Hepatocyte (in vitro differentiated cells): Measurements from ENCODE around the gene DOC2B. TPM values are rescaled to one million over a fixed set of nuclear protein-coding genes. Genes with fewer than 3 reads are reported as not detected.
"Not testable (repeated sequence)": the region's sequence is repeated elsewhere in the genome, so short reads cannot be mapped to it uniquely, and the experiment has no call there.

Experiments
- DNase-seq: peaks from one replicate; pipeline ENCODE4 v3.0.0-alpha.2; 2016; ENCODE audit warnings: low spot score
- H2AFZ ChIP-seq: fragments of 200-600 bp; sonication (generic); 2 replicates; pipeline ENCODE4 v1.6.0; 2016; ENCODE audit warnings: antibody characterized with exemption, mild to moderate bottlenecking
- H3K27ac ChIP-seq: fragments of 200-600 bp; sonication (generic); 2 replicates; pipeline ENCODE4 v1.5.1; 2016; ENCODE audit warnings: mild to moderate bottlenecking
- H3K27me3 ChIP-seq: fragments of 200-600 bp; sonication (generic); 2 replicates; pipeline ENCODE4 v1.6.1; 2016
- H3K36me3 ChIP-seq: fragments of 200-600 bp; sonication (generic); replicated peaks from 2 replicates; pipeline ENCODE4 v1.5.1; 2016; ENCODE audit warnings: low read depth; ENCODE audit not compliant: insufficient read depth
- H3K4me1 ChIP-seq: fragments of 200-600 bp; sonication (generic); 2 replicates; pipeline ENCODE4 v1.5.1; 2016; ENCODE audit warnings: mild to moderate bottlenecking, moderate library complexity; ENCODE audit not compliant: insufficient read depth
- H3K4me2 ChIP-seq: fragments of 200-600 bp; sonication (generic); 2 replicates; pipeline ENCODE4 v1.6.0; 2016
- H3K4me3 ChIP-seq: fragments of 200-600 bp; sonication (generic); 2 replicates; pipeline ENCODE4 v1.5.1; 2016; ENCODE audit warnings: mild to moderate bottlenecking
- H3K79me2 ChIP-seq: fragments of 200-600 bp; sonication (generic); 2 replicates; pipeline ENCODE4 v1.6.0; 2017; ENCODE audit warnings: mild to moderate bottlenecking
- H3K9me2 ChIP-seq: fragments of 200-600 bp; sonication (generic); replicated peaks from 2 replicates; pipeline ENCODE4 v1.6.0; 2017; ENCODE audit warnings: mild to moderate bottlenecking; ENCODE audit not compliant: insufficient read depth
- H3K9me3 ChIP-seq: fragments of 200-600 bp; sonication (generic); 2 replicates; pipeline ENCODE4 v1.5.1; 2016; ENCODE audit warnings: low read depth, mild to moderate bottlenecking
- H4K20me1 ChIP-seq: fragments of 200-600 bp; sonication (generic); 2 replicates; pipeline ENCODE4 v1.6.0; 2016; ENCODE audit warnings: mild to moderate bottlenecking; ENCODE audit not compliant: insufficient read depth, poor library complexity, severe bottlenecking
- CTCF ChIP-seq: fragments of 200-600 bp; sonication (generic); IDR thresholded peaks from 2 replicates; pipeline ENCODE4 v1.5.1; 2016; ENCODE audit warnings: antibody characterized with exemption, mild to moderate bottlenecking; ENCODE audit not compliant: poor library complexity
- WGBS: methylation state at CpG from one replicate; pipeline ENCODE4 v1.1.6; 2016; ENCODE audit warnings: low lambda C conversion rate; ENCODE audit errors: missing lambda C conversion rate; 5-methylcytosine and 5-hydroxymethylcytosine counted together
- polyA plus RNA-seq: library from polyadenylated mRNA; unstranded; fragments of >200 nt; fragmentation: Nextera tagmentation; extraction: Ambion mirVana; gene quantifications from 2 replicates; pipeline ENCODE4 v1.2.1, GENCODE V29; 2016
- total RNA-seq: library from RNA; depleted of rRNA; stranded (reverse); fragments of >200 nt; gene quantifications from 2 replicates; pipeline ENCODE4 v1.2.3, GENCODE V29; 2014

The DOC2B gene
- total and polyA plus RNA-seq, 2 experiments from 2014 or later: 0.59 to 1.6 TPM

GRCh38 chr17:136531-136930 is 44.9 kb downstream of the DOC2B start:
- H3K79me2 ChIP-seq, H3K4me3 ChIP-seq, H3K4me1 ChIP-seq, H3K27ac ChIP-seq, H2AFZ ChIP-seq, H3K36me3 ChIP-seq, H3K9me3 ChIP-seq, H3K9me2 ChIP-seq, H3K27me3 ChIP-seq, H3K4me2 ChIP-seq, H4K20me1 ChIP-seq, DNase-seq: not testable (repeated sequence)
- 27% methylated on average over 3 of the region's 4 CpGs for WGBS
- TF ChIP-seq CTCF: peak; percentile 61

GRCh38 chr17:135895-136294 is 45.6 kb downstream of the DOC2B start:
- H4K20me1 ChIP-seq, H3K4me1 ChIP-seq, H3K4me2 ChIP-seq, H3K9me2 ChIP-seq, H3K79me2 ChIP-seq, DNase-seq, H3K27me3 ChIP-seq, H3K9me3 ChIP-seq, H3K27ac ChIP-seq, H3K4me3 ChIP-seq, H2AFZ ChIP-seq, H3K36me3 ChIP-seq: not testable (repeated sequence)
- WGBS: no CpG with 5 or more reads among the region's 1 CpG

GRCh38 chr17:135022-135421 is 46.4 kb downstream of the DOC2B start:
- not testable (repeated sequence) for H3K27ac ChIP-seq, H3K27me3 ChIP-seq, H3K79me2 ChIP-seq, H3K4me3 ChIP-seq, H3K4me2 ChIP-seq, H3K36me3 ChIP-seq, H3K9me3 ChIP-seq, H4K20me1 ChIP-seq, H3K4me1 ChIP-seq, H2AFZ ChIP-seq, H3K9me2 ChIP-seq, DNase-seq
- 86% methylated on average over 6 of the region's 6 CpGs for WGBS

GRCh38 chr17:134332-134785 is 47.1 kb downstream of the DOC2B start:
- H3K79me2 ChIP-seq, H4K20me1 ChIP-seq, H3K27me3 ChIP-seq, H3K4me2 ChIP-seq, H3K9me2 ChIP-seq, H3K4me1 ChIP-seq, DNase-seq, H3K4me3 ChIP-seq, H3K36me3 ChIP-seq, H3K27ac ChIP-seq, H3K9me3 ChIP-seq, H2AFZ ChIP-seq: not testable (repeated sequence)
- 91% methylated on average over 11 of the region's 25 CpGs for WGBS

GRCh38 chr17:133932-134331 is 47.5 kb downstream of the DOC2B start:
- H3K9me3 ChIP-seq, H3K27me3 ChIP-seq, H2AFZ ChIP-seq, H4K20me1 ChIP-seq, H3K36me3 ChIP-seq, DNase-seq, H3K79me2 ChIP-seq, H3K4me2 ChIP-seq, H3K4me3 ChIP-seq, H3K9me2 ChIP-seq, H3K27ac ChIP-seq, H3K4me1 ChIP-seq: not testable (repeated sequence)
- 64% methylated on average over 4 of the region's 40 CpGs for WGBS

GRCh38 chr17:118339-118917 is 63.0 kb downstream of the DOC2B start:
- not testable (repeated sequence) for H3K9me3 ChIP-seq, H3K27ac ChIP-seq, H3K4me3 ChIP-seq, H4K20me1 ChIP-seq, H3K27me3 ChIP-seq, H3K9me2 ChIP-seq, H2AFZ ChIP-seq, H3K4me1 ChIP-seq, H3K4me2 ChIP-seq, H3K79me2 ChIP-seq, H3K36me3 ChIP-seq
- WGBS: 1% methylated on average over 7 of the region's 20 CpGs
- peak; percentile 20 for DNase-seq
- peak; percentile 28 for TF ChIP-seq CTCF

- H3K4me1 ChIP-seq, H4K20me1 ChIP-seq, H3K36me3 ChIP-seq, H3K79me2 ChIP-seq, H3K9me3 ChIP-seq, H3K4me3 ChIP-seq, H2AFZ ChIP-seq, H3K9me2 ChIP-seq, H3K27me3 ChIP-seq, H3K27ac ChIP-seq, H3K4me2 ChIP-seq: not testable (repeated sequence)
- no CpG with 5 or more reads among the region's 5 CpGs for WGBS
- DNase-seq: peak; percentile 1
These were observed 68.3 kb downstream of the DOC2B start for GRCh38 chr17:113111-113510.
